ACHN (cell line): ENCODE data around the gene DMD.
"Not testable (repeated sequence)": the region's sequence is repeated elsewhere in the genome, so short reads cannot be mapped to it uniquely, and the experiment has no call there.

Experiments
- DNase-seq: peaks from one replicate; pipeline ENCODE4 v3.0.0-alpha.2; 2015
- in situ Hi-C: cut with HindIII; loops from 2 replicates; pipeline ENCODE4 v1.10.0; 2017; ENCODE audit warnings: low sequenced_read_pairs, low pct_ligation_motif_present, low pct_unique_long_range_greater_than_20kb

The DMD gene

DNA sequence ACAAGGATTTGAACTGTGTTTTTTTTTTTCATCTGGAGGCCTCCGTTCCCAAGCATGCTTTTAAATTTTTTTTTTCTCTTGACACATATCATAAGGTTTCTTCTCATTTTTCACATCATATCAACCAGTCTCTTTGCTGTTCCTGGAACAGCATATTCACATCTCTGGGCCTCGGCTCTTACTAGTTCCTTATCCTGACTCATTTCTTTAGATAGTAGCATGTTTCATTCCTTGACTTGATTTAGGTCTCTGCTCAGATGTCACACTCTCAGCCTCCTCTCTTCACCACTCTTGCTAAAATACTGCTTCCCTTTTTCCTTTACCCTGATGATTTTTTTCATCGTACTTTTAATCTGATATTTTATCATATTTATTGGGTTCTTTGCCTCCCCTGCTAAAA is 1163.1 kb downstream of the DMD start:
- DNase-seq: no peak
- in situ Hi-C loops: no loop called here

GRCh38 chrX:32045149-32045548 is 1166.2 kb downstream of the DMD start:
- DNase-seq: no peak
- in situ Hi-C loops: no loop called here

- no peak for DNase-seq
- in situ Hi-C loops: no loop called here
Observed at GRCh38 chrX:32041181-32041580, 1170.2 kb downstream of the DMD start.

GRCh38 chrX:32026772-32027171 is 1184.6 kb downstream of the DMD start:
- DNase-seq: no peak
- in situ Hi-C loops: no loop called here

DNA sequence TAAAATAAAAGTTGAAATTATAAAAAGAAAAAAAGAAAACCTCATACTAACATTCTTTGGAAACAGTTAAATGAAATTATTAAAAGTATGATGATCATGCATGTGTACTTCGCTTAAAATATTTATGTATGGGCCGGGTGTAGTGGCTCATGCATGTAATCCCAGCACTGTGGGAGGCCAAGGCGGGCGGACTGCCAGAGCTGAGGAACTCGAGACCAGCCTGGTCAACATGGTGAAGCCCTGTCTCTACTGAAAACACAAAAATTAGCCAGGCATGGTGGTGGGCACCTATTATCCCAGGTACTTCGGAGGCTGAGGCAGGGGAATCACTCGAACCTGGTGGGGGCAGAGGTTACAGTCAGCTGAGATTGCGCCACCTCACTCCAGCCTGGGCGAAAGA is 1187.3 kb downstream of the DMD start:
- DNase-seq: no peak
- in situ Hi-C loops: no loop called here

DNA sequence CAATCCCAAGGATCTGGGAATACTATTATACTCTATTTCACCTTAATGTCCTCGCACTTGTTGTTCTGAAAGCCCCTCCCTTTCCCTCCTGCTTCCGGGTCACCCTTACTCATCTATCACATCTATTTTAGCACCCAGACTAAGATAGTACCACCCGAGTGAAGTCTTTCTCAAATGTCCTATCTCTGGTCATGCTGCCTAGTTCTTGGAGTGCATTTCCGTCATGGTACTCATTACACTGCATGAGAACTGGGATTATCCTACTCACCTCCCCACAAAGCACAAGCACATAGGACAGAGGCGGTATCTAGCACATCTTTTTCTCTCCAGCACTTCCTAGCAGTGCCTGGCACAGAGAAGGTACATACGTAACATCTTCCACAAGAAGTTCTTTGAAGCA is 1195.2 kb downstream of the DMD start:
- DNase-seq: no peak

GRCh38 chrX:32010948-32011347 is 1200.4 kb downstream of the DMD start:
- DNase-seq: no peak
- in situ Hi-C loops: no loop called here

More for the DNA sequence above, 1195.2 kb downstream of the DMD start:
- in situ Hi-C loops: no loop called here

- no peak for DNase-seq
- in situ Hi-C loops: no loop called here
Observed at GRCh38 chrX:32010212-32010611, 1201.1 kb downstream of the DMD start.

DNA sequence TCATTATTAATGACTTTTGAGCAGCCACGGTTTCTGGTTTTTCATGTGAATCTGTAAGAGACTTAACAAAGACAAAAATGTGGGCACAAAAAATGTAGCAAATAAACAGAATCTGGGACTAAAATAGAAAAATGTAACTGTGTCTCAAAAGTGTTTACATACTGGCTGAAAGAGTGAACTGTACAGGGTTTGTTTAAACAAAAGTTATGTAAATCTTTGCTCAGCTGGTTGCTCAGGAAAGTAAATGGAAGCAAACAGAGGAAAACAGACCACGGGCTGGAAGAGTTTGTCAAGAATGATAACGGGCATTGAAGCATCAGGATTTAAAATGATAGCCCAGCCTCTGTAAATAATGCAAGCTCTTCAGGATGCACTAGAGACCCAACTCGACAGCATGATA is 1217.7 kb downstream of the DMD start:
- in situ Hi-C loops: no loop called here
- DNase-seq: no peak

DNA sequence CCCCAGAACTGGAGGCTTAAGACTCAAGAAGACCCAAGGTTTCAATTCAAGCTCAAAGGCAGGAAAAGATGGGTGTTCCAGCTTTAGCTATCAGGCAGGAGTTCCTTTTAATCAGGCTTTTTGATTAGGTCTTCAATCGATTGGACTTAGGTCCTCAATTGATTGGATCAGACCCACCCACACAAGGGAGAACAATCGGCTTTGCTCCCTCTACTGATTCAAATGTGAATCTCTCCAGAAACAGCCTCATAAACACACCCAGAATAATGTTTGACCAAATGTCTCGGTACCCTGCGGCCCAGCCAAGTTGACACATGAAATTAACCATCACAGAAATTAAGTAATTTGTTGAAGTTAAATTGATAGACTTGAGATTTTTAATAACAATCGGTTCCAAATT is 1222.4 kb downstream of the DMD start:
- in situ Hi-C loops: no loop called here
- DNase-seq: no peak

DNA sequence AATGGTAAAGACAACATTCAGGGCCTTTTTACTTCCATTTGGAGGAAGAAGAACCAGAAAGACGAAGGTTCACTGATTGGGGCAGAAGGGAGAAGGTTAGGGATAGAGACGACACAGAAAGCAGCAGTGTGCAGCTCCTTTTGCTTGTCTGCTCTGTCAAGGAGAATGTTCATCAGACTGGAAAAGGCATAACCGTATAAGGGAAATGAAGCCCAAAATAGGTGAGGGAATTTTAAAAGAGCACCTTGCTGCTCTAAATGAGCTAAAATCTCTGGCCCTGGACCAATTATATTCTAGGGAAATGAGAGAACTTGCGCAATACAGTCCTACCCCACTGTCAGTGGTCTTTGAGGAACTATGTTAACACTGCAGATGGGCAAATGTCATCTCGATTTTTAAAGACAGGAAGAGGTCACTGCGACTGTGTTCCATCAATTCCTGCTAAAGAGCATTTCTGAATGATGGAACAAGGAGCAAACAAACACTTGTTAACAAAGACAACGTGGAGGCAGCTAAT is 1229.7 kb downstream of the DMD start:
- no peak for DNase-seq
- in situ Hi-C loops: no loop called here

DNA sequence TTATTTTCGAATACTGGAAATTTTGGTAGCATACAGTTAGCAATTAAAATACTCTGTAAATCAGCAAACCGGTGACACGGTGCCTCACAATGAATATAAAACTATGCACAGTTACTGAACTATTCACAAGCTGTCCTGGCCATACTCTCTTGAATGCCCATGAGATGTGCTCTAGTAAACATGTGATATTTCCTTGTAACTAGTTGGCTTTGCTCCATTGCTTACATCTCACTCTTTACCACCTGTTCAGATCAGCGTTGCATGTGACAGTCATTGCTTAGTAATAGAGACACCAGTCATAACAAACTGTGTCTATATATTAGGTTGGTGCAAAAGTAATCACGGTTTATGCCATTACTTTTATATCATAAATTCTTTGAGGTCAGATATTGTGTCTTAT is 1241.6 kb downstream of the DMD start:
- DNase-seq: no peak
- in situ Hi-C loops: no loop called here

DNA sequence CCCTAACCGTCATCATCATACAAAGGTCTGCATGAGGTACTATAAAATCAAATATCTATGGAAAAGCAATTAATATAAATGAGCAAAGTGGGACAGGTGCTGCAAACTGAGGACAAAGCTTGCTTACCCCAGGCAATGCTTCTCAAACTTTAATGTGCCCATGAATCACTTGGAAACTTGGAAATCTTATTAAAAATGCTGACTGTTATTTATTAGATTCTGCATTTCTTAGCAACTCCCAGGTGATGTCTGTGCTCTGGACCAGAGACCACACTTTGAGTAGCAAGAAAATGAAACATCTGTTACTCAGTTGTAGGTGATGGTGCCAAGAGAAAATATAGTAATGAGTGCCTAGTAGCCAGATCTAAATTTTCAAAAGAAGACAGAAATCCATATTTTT is 1249.1 kb downstream of the DMD start:
- no peak for DNase-seq
- in situ Hi-C loops: no loop called here

DNA sequence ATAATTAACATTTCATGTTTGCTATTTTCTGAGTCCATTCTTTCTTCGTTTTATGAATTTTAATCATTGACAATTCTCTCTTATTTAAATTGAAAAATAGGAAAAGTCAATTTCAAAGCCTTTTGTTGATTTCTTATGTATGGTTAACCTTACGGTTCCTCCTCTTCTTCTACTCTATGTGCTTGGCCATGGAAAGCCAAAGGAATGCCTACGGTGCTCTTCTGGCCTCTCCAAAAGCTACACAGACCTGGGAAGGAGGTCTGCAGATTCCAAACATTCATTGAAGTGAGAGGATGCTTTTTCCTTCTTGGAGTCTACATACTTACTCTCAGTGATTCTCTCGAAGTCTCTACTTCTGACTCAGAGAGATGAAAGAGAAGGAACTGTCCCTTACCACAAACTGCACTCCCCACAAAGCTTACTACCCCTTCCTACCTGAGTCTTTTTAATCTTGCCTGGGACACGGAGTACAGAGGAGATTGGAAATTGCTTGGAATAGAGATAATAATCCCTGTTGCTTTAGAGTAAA is 1276.4 kb downstream of the DMD start:
- DNase-seq: no peak
- in situ Hi-C loops: no loop called here

DNA sequence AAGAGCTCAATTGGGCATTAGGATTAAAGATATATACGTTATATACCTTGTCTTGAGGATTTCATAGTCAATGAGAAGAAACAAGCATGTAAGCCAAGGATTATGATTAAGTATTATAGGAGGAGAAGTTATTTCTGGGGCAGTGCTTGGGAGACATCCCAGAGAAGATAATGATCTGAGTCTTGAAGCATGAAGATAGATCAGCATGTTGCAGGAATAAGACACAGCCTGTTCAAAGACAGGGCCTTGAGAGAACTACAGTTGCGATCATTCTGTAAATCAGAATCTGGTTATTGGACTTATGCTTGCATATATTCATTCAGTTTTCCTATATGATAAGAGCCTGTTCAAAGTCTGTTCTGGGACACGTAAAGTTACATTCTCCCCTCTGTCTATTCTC is 1277.3 kb downstream of the DMD start:
- in situ Hi-C loops: no loop called here
- DNase-seq: no peak

- no peak for DNase-seq
- in situ Hi-C loops: no loop called here
Observed at GRCh38 chrX:31932769-31933168, 1278.6 kb downstream of the DMD start.

DNA sequence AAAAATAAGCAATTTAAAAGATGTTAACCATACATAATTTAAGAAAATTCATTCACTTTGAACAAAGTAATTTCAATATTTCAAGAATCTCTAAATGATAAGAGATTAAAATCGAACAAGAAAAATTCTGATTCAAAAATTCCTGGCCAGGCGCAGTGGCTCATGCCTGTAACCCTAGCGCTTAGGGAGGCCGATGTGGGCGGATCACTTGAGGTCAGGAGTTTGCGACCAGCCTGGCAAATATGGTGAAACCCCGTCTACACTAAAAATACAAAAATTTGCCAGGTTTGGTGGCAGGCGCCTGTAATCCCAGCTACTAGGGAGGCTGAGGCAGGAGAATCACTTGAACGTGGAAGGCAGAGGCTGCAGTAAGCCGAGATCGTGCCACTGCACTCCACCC is 1279.0 kb downstream of the DMD start:
- in situ Hi-C loops, DNase-seq: not testable (repeated sequence)

GRCh38 chrX:31931225-31931624 is 1280.1 kb downstream of the DMD start:
- in situ Hi-C loops: no loop called here
- peak; percentile 2 for DNase-seq

- in situ Hi-C loops: no loop called here
- DNase-seq: no peak
Observed at GRCh38 chrX:31929366-31929765, 1282.0 kb downstream of the DMD start.

GRCh38 chrX:31921236-31921635 is 1290.1 kb downstream of the DMD start:
- no peak for DNase-seq
- in situ Hi-C loops: no loop called here
